Esophagus squamous epithelium (tissue), 5 donors: ENCODE data around the gene PRSS2. TPM values are rescaled to one million over a fixed set of nuclear protein-coding genes. Genes with fewer than 3 reads are reported as not detected.
A peak's percentile ranks its signal among the peaks of the same experiment; 100 is the strongest.

ENCODE experiments used
- DNase-seq: peaks from one replicate; lab custom pipeline; 2025; lab: John Stamatoyannopoulos, UW
- H3K27ac ChIP-seq, 4 donors: fragments of 200-600 bp; sonication (generic); one replicate each; pipeline ENCODE4 v1.5.1; 2016 to 2019; ENCODE audit warnings: mild to moderate bottlenecking in 1 of 4
- H3K27me3 ChIP-seq, 4 donors: fragments of 200-600 bp; sonication (generic); 1 replicate in 3 of 4; 2 replicates in 1 of 4; pipeline versions ENCODE4 v1.5.1 to v1.6.0; 2017 to 2021; ENCODE audit warnings: antibody characterized with exemption in 1 of 4
- H3K36me3 ChIP-seq, 3 donors: fragments of 200-600 bp; sonication (generic); one replicate each; pipeline ENCODE4 v1.5.1; 2016 to 2019
- H3K4me1 ChIP-seq, 3 donors: fragments of 200-600 bp; sonication (generic); one replicate each; pipeline ENCODE4 v1.5.1; 2017 to 2019
- H3K4me3 ChIP-seq, 4 donors: fragments of 200-600 bp; sonication (generic); 1 replicate in 3 of 4; 2 replicates in 1 of 4; pipeline ENCODE4 v1.5.1; 2016 to 2019; ENCODE audit warnings: mild to moderate bottlenecking in 2 of 4, moderate library complexity in 1 of 4
- H3K9me3 ChIP-seq, 3 donors: fragments of 200-600 bp; sonication (generic); one replicate each; pipeline ENCODE4 v1.5.1; 2016 to 2019
- POLR2A ChIP-seq, 4 donors: fragments of 450-650 bp; IDR thresholded peaks; one replicate each; pipeline ENCODE4 v1.6.1; 2017; ENCODE audit warnings: antibody characterized with exemption in 4 of 4, mild to moderate bottlenecking in 4 of 4, moderate library complexity in 3 of 4
- WGBS, 2 donors: methylation state at CpG; one replicate each; pipeline ENCODE4 v1.1.5; 2018; 5-methylcytosine and 5-hydroxymethylcytosine counted together
- intact Hi-C: fragments of 100-400 bp; cut with DNase I; formaldehyde crosslinking; loops from one replicate; pipeline ENCODE4 v1.15.0; 2022
- total RNA-seq, 4 donors: library from RNA; depleted of rRNA; stranded (reverse); fragments of >200 nt; gene quantifications; one replicate each; pipeline ENCODE4 v1.1.0, GENCODE V29; 2016
- TF ChIP-seq, protein P1 (sequence below), 6 experiments: fragments of 450-650 bp in 4 of 6; fragments of 200-600 bp in 2 of 6; sonication (generic) in 2 of 6; IDR thresholded peaks; one replicate each; pipeline ENCODE4 v1.5.1; 2016 to 2019; ENCODE audit warnings: antibody characterized with exemption in 6 of 6, mild to moderate bottlenecking in 4 of 6, moderate library complexity in 4 of 6
- donor health status: DM: yes; HTN: yes; CAD: no.

Gene PRSS2
- total RNA-seq = not detected

DNA sequence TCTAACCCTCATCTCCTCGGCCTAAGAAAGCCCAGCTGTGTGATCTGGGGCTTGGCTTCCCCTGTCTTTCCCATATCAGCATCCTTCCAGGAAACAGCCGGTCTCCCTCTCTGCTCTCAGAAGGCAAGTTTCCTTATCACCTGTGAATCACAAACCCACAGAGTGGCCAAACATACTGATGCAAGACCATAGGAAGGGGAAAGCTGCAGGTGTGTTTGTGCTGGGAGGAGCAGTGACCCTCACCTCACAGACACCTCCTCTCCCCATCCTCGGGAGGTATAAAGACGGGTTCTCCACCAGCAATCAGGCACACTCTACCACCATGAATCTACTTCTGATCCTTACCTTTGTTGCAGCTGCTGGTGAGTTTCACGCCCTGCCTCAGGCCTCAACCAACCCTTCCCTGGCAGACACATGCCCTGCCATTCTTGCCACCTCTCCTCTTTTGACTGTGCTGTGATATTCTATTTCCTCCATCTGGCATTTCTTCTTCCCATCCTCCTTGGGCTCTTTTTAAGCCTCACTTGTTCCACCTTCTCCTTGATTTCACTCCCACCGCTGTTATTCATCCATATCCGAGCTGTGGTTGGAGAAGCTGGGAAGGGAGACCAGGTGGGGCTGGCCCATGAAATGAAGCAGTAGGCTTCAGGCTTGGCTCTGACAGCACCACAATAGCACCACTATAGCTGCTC lies at the start of gene PRSS2:
Gene PRSS2, plus strand, starts transcription at position 310 of the 692 bp plus-strand sequence. Its CDS starts 13 bp downstream, at position 323.
- WGBS, 2 donors = 48 to 68% methylated on average over 7 of the region's 7 CpGs
- H3K4me1 ChIP-seq = no peaks in the 10 kb centered on the region
- no peaks in the 10 kb centered on the region for H3K9me3 ChIP-seq
- peaks cover 0 to 6% (median 0%) of the 10 kb centered on the region in 4 donors for H3K27me3 ChIP-seq
- intact Hi-C loops = no loop called here
- H3K4me3 ChIP-seq = no peak within 1 kb of the TSS
- no peaks in the 10 kb centered on the region for H3K36me3 ChIP-seq
- no peak for DNase-seq
- no peak within 1 kb of the TSS for H3K27ac ChIP-seq
- TF ChIP-seq POLR2A (IDR thresholded peaks at IDR 0.05) = no peak
- TF ChIP-seq, protein P1, sequence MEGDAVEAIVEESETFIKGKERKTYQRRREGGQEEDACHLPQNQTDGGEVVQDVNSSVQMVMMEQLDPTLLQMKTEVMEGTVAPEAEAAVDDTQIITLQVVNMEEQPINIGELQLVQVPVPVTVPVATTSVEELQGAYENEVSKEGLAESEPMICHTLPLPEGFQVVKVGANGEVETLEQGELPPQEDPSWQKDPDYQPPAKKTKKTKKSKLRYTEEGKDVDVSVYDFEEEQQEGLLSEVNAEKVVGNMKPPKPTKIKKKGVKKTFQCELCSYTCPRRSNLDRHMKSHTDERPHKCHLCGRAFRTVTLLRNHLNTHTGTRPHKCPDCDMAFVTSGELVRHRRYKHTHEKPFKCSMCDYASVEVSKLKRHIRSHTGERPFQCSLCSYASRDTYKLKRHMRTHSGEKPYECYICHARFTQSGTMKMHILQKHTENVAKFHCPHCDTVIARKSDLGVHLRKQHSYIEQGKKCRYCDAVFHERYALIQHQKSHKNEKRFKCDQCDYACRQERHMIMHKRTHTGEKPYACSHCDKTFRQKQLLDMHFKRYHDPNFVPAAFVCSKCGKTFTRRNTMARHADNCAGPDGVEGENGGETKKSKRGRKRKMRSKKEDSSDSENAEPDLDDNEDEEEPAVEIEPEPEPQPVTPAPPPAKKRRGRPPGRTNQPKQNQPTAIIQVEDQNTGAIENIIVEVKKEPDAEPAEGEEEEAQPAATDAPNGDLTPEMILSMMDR (IDR thresholded peaks at IDR 0.05) = no peak

DNA sequence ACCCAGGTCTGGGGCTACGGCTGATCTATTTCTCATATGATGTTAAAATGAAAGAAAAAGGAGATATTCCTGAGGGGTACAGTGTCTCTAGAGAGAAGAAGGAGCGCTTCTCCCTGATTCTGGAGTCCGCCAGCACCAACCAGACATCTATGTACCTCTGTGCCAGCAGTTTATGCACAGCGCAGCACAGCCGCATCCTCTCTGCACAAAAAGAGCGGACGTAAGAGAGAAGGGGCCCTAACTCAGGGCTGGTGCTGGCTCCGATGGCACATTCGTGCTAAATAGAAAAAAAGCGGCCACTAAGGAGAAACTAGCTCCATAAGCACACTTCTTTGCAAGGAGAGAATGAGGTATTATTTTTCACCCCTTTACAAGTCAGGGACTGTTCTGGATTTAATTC lies 49.8 kb upstream of the PRSS2 start:
- no peaks in the 10 kb centered on the region for H3K36me3 ChIP-seq
- no peaks in the 10 kb centered on the region for H3K9me3 ChIP-seq
- no peak overlapping the region for H3K27ac ChIP-seq
- TF ChIP-seq, protein P1 (IDR thresholded peaks at IDR 0.05) = no peak
- no peaks in the 10 kb centered on the region for H3K27me3 ChIP-seq
- no peak overlapping the region for H3K4me3 ChIP-seq
- intact Hi-C loops = no loop called here
- DNase-seq = no peak
- WGBS, 2 donors = 70 to 77% methylated on average over 10 of the region's 10 CpGs
- H3K4me1 ChIP-seq = no peaks in the 10 kb centered on the region

GRCh38 chr7:142722248-142722794 lies 48.4 kb upstream of the PRSS2 start:
- no peak for DNase-seq
- intact Hi-C loops = no loop called here
- TF ChIP-seq, protein P1 (IDR thresholded peaks at IDR 0.05) = no peak
- no peak for TF ChIP-seq POLR2A (IDR thresholded peaks at IDR 0.05)
- peak overlapping the region in 1 of 4 donors; percentile 12 for H3K4me3 ChIP-seq
- 53 to 54% methylated on average over 15 of the region's 15 CpGs for WGBS, 2 donors
- H3K27ac ChIP-seq = no peak overlapping the region
- no peaks in the 10 kb centered on the region for H3K9me3 ChIP-seq
- H3K4me1 ChIP-seq = no peaks in the 10 kb centered on the region
- H3K27me3 ChIP-seq = peaks cover 0 to 5% (median 0%) of the 10 kb centered on the region in 4 donors
- no peaks in the 10 kb centered on the region for H3K36me3 ChIP-seq

DNA sequence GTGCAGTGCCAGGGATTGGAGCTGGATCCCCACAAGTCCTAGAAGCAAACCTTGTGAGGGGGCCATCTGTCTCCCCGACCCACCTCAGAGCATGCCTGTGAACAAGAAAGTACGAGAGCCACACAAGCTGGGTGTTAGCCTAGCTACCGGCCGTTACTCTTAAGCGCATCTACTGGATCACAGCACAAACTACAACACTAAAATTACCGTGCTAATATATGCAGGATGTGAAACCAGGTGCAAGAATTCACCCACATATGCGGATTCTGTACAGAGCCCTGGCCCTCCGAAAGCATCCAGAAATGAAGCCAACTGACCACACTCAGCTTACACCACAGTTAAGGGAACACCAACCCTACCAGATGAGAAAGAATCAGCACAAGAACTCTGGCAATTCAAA lies 37.5 kb upstream of the PRSS2 start:
- Histone ChIP-seq H3K4me3 (no peak overlapping the region), H3K4me1 (no peaks in the 10 kb centered on the region), H3K27ac (no peak overlapping the region), H3K36me3 (no peaks in the 10 kb centered on the region), H3K9me3 (no peaks in the 10 kb centered on the region), H3K27me3 (no peaks in the 10 kb centered on the region)
- DNase-seq = no peak
- WGBS, 2 donors = 84 to 92% methylated on average over 6 to 8 of the region's 8 CpGs
- intact Hi-C loops = no loop called here
- TF ChIP-seq, protein P1 (IDR thresholded peaks at IDR 0.05) = no peak
- no peak for TF ChIP-seq POLR2A (IDR thresholded peaks at IDR 0.05)

- H3K4me1 ChIP-seq = no peaks in the 10 kb centered on the region
- no peaks in the 10 kb centered on the region for H3K36me3 ChIP-seq
- DNase-seq = no peak
- no peaks in the 10 kb centered on the region for H3K9me3 ChIP-seq
- intact Hi-C loops = no loop called here
- no peak overlapping the region for H3K27ac ChIP-seq
- TF ChIP-seq POLR2A (IDR thresholded peaks at IDR 0.05) = no peak
- TF ChIP-seq, protein P1 (IDR thresholded peaks at IDR 0.05) = peak in 1 of 6 experiments; percentile 5
- no peaks in the 10 kb centered on the region for H3K27me3 ChIP-seq
- WGBS, 2 donors = 27 to 46% methylated on average over 2 of the region's 2 CpGs
- H3K4me3 ChIP-seq = no peak overlapping the region
Measured at GRCh38 chr7:142739923-142740492, 30.8 kb upstream of the PRSS2 start.
